Left ventricle myocardium inferior (tissue), 1 donor: Measurements from ENCODE around the gene RCBTB2. TPM values are rescaled to one million over a fixed set of nuclear protein-coding genes. Genes with fewer than 3 reads are reported as not detected.
"Not testable (repeated sequence)": the region's sequence is repeated elsewhere in the genome, so short reads cannot be mapped to it uniquely, and the experiment has no call there.

Experiments
- DNase-seq: peaks from one replicate; pipeline ENCODE4 v3.0.0-alpha.2; 2020
- H3K27ac ChIP-seq: fragments of 200-600 bp; replicated peaks from 2 replicates; pipeline ENCODE4 v1.8.0; 2021
- H3K27me3 ChIP-seq: fragments of 200-600 bp; 2 replicates; pipeline ENCODE4 v1.8.0; 2021; ENCODE audit warnings: low read depth
- H3K36me3 ChIP-seq: fragments of 200-600 bp; 2 replicates; pipeline ENCODE4 v1.8.0; 2021
- H3K4me1 ChIP-seq: fragments of 200-600 bp; 2 replicates; pipeline ENCODE4 v1.8.0; 2021
- H3K4me3 ChIP-seq: fragments of 200-600 bp; 2 replicates; pipeline ENCODE4 v1.8.0; 2021; ENCODE audit warnings: mild to moderate bottlenecking, moderate library complexity
- H3K9me3 ChIP-seq: fragments of 200-600 bp; replicated peaks from 2 replicates; pipeline ENCODE4 v1.8.0; 2021
- intact Hi-C: fragments of 100-400 bp; cut with micrococcal nuclease; formaldehyde crosslinking; loops from one replicate; pipeline ENCODE4 v1.11.0; 2022
- total RNA-seq: library from RNA; stranded (reverse); fragmentation: NEBNext Ultra II Directional; extraction: Animal tissue kit (Norgen Biotek cat#: 25700); gene quantifications from one replicate; pipeline ENCODE4 v1.2.1, GENCODE V29; 2021
- TF ChIP-seq, protein P1 (sequence below): fragments of 200-600 bp; IDR thresholded peaks from 2 replicates; pipeline ENCODE4 v1.8.0; 2021; ENCODE audit warnings: antibody characterized with exemption, mild to moderate bottlenecking, borderline replicate concordance
- donor health status: DM: no; HTN: yes; CAD: no; lungs with severe emphysema.

Gene RCBTB2
- total RNA-seq, 1 donor from 2014 or later: 14.8 TPM

DNA sequence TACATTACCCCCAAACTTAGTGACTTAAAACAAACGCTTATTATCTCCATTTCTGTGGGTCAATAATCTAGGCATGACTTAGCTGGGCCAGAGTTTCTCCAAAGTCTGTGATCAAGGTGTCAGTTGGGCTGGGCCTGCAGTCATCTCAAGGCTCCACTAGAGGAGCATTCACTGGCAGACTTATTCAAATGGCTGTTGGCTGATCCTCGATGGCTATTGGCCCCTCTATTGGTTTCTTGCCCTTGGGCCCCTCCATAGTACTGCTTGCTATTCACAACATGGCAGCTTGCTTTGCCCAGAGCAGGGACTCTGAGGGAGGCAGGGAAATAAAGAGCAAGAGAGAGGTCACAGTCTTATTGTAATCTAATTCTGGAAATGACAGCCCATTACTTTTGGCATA is 57.6 kb downstream of the RCBTB2 start:
- Histone ChIP-seq H3K4me1 (peaks cover 2% of the 10 kb centered on the region), H3K36me3 (peaks cover 49% of the 10 kb centered on the region), H3K9me3 (no peaks in the 10 kb centered on the region), H3K4me3 (no peak overlapping the region), H3K27ac (no peak overlapping the region), H3K27me3 (no peaks in the 10 kb centered on the region)
- no peak for DNase-seq
- TF ChIP-seq, protein P1, sequence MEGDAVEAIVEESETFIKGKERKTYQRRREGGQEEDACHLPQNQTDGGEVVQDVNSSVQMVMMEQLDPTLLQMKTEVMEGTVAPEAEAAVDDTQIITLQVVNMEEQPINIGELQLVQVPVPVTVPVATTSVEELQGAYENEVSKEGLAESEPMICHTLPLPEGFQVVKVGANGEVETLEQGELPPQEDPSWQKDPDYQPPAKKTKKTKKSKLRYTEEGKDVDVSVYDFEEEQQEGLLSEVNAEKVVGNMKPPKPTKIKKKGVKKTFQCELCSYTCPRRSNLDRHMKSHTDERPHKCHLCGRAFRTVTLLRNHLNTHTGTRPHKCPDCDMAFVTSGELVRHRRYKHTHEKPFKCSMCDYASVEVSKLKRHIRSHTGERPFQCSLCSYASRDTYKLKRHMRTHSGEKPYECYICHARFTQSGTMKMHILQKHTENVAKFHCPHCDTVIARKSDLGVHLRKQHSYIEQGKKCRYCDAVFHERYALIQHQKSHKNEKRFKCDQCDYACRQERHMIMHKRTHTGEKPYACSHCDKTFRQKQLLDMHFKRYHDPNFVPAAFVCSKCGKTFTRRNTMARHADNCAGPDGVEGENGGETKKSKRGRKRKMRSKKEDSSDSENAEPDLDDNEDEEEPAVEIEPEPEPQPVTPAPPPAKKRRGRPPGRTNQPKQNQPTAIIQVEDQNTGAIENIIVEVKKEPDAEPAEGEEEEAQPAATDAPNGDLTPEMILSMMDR: no peak
- intact Hi-C loops: no loop called here

- no peak overlapping the region for H3K27ac ChIP-seq
- no peaks in the 10 kb centered on the region for H3K4me1 ChIP-seq
- intact Hi-C loops: no loop called here
- no peaks in the 10 kb centered on the region for H3K27me3 ChIP-seq
- H3K36me3 ChIP-seq: peaks cover 71% of the 10 kb centered on the region
- no peaks in the 10 kb centered on the region for H3K9me3 ChIP-seq
- DNase-seq: no peak
- no peak overlapping the region for H3K4me3 ChIP-seq
- TF ChIP-seq, protein P1: no peak
Measured at GRCh38 chr13:48457578-48458242, 75.2 kb downstream of the RCBTB2 start.

GRCh38 chr13:48456546-48456945 is 76.3 kb downstream of the RCBTB2 start:
- H3K4me3 ChIP-seq: no peak overlapping the region
- DNase-seq: no peak
- peaks cover 64% of the 10 kb centered on the region for H3K36me3 ChIP-seq
- no peak overlapping the region for H3K27ac ChIP-seq
- H3K9me3 ChIP-seq: peaks cover 4% of the 10 kb centered on the region
- TF ChIP-seq, protein P1: no peak
- intact Hi-C loops: no loop called here
- no peaks in the 10 kb centered on the region for H3K4me1 ChIP-seq
- H3K27me3 ChIP-seq: no peaks in the 10 kb centered on the region

- H3K4me3 ChIP-seq, intact Hi-C loops, H3K27ac ChIP-seq, H3K4me1 ChIP-seq, H3K27me3 ChIP-seq, DNase-seq: not testable (repeated sequence)
- H3K9me3 ChIP-seq: peaks cover 20% of the 10 kb centered on the region
- H3K36me3 ChIP-seq: peaks cover 20% of the 10 kb centered on the region
Measured at GRCh38 chr13:48451196-48451595, 81.7 kb downstream of the RCBTB2 start.

DNA sequence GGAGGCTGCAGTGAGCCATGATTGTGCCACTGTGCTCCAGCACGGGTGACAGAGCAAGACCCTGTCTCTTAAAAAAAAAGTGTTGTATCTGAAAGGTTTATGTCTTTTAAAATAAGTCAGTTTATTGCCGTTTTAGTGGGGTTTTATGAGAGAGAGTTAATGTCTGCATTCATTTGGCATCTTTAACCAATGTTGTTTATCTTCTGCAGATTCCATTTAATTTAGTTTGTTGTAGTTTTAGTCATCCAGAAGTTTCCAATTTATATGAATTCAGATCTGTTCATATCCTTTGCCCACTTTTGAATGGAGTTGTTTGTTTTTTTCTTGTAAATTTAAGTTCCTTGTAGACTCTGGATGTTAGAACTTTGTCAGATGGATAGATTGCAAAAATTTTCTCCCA is 83.2 kb downstream of the RCBTB2 start:
- Histone ChIP-seq H3K36me3 (peaks cover 17% of the 10 kb centered on the region), H3K9me3 (peaks cover 20% of the 10 kb centered on the region), H3K4me1 (peaks cover 6% of the 10 kb centered on the region), H3K27me3 (no peaks in the 10 kb centered on the region), H3K27ac (no peak overlapping the region), H3K4me3 (no peak overlapping the region)
- intact Hi-C loops: no loop called here
- no peak for DNase-seq
- TF ChIP-seq, protein P1: no peak

DNA sequence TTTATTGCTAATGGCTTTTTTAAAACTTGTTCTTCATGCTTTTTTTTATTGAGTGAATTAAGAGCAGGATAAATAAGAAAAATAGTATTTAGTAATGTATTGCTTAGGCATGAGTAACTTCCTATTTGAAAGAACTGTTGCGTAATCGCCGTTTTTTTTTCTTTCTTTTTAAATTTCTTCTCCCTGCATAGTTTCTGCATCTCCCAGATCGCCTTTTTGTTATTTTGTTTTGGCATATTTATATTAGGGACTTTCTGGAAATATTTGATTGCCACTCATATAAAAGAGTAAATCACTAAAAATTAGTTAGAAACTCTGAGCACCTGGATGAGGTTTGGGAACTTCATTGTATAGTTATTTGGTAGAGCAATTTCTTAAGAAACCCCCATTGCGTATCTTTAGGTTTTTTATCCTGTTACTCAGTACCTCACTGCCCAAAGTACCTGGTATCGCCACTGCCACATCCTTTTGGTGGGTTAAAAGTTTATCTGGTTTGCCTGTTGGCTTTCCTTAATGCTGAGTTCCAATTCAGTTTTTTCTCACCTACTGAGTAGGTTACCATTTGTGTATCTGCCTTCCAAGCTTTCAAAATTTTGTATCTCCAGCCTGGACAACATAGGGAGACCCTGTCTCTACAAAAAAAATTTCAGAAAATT is 83.8 kb downstream of the RCBTB2 start:
- DNase-seq: no peak
- H3K9me3 ChIP-seq: peaks cover 20% of the 10 kb centered on the region
- peak overlapping the region; percentile 24 for H3K27ac ChIP-seq
- H3K27me3 ChIP-seq: no peaks in the 10 kb centered on the region
- peaks cover 6% of the 10 kb centered on the region for H3K4me1 ChIP-seq
- TF ChIP-seq, protein P1: no peak
- intact Hi-C loops: no loop called here
- H3K36me3 ChIP-seq: peaks cover 12% of the 10 kb centered on the region
- peak overlapping the region; percentile 17 for H3K4me3 ChIP-seq
